OCI-LY7 (cell line): ENCODE measurements around the gene TRANK1. TPM values are rescaled to one million over a fixed set of nuclear protein-coding genes. Genes with fewer than 3 reads are reported as not detected.
"Not testable (repeated sequence)": the region's sequence is repeated elsewhere in the genome, so short reads cannot be mapped to it uniquely, and the experiment has no call there.

ENCODE experiments used
- BruUV-seq: library from RNA; stranded (reverse); fragments of 400-500 nt; replicated peaks from 2 replicates; lab custom pipeline; 2021; lab: Mats Ljungman, UMichigan
- CTCF ChIA-PET: fragments of 300-600 bp; sonication (Branson Sonifier 250); formaldehyde crosslinking; loops from one replicate; lab custom pipeline; 2022; ENCODE audit warnings: antibody characterized with exemption; ENCODE audit not compliant: unreplicated experiment; lab: Charles Lee
- POLR2A ChIA-PET: fragments of 300-600 bp; sonication (Branson Sonifier 250); formaldehyde crosslinking; loops from one replicate; lab custom pipeline; 2022; ENCODE audit warnings: antibody characterized with exemption; lab: Charles Lee
- DNase-seq: peaks from one replicate; pipeline ENCODE4 v3.0.0-alpha.2; 2015; ENCODE audit warnings: low spot score
- H2AFZ ChIP-seq: fragments of 200-600 bp; sonication (generic), shearing (Covaris generic); 2 replicates; pipeline ENCODE4 v1.6.1; 2014; ENCODE audit warnings: mild to moderate bottlenecking, antibody characterized with exemption, low read length, moderate library complexity
- H3K27ac ChIP-seq: fragments of 200-600 bp; sonication (generic); 2 replicates; pipeline ENCODE4 v1.5.1; 2014; ENCODE audit warnings: mixed run types, low read depth, mild to moderate bottlenecking, moderate library complexity, low read length, inconsistent platforms; ENCODE audit not compliant: poor library complexity, severe bottlenecking
- H3K36me3 ChIP-seq: fragments of 200-600 bp; sonication (generic); 2 replicates; pipeline ENCODE4 v1.6.1; 2014; ENCODE audit warnings: mild to moderate bottlenecking, antibody characterized with exemption, low read length, moderate library complexity, mixed read lengths; ENCODE audit not compliant: insufficient read depth
- H3K4me1 ChIP-seq: fragments of 200-600 bp; sonication (generic); 2 replicates; pipeline ENCODE4 v1.5.1; 2014; ENCODE audit warnings: mild to moderate bottlenecking, low read length; ENCODE audit not compliant: insufficient read depth, poor library complexity, severe bottlenecking
- H3K4me2 ChIP-seq: fragments of 200-600 bp; sonication (generic); 2 replicates; pipeline ENCODE4 v1.6.1; 2014; ENCODE audit warnings: mild to moderate bottlenecking, low read length
- H3K4me3 ChIP-seq: fragments of 200-600 bp; sonication (generic); 2 replicates; pipeline ENCODE4 v1.5.1; 2014; ENCODE audit warnings: mild to moderate bottlenecking, low read depth, low read length; ENCODE audit not compliant: poor library complexity, severe bottlenecking
- H3K79me2 ChIP-seq: fragments of 200-600 bp; sonication (generic); 2 replicates; pipeline ENCODE4 v1.6.1; 2016; ENCODE audit warnings: low read depth, mild to moderate bottlenecking, low read length, moderate library complexity, mixed read lengths; ENCODE audit not compliant: insufficient read depth
- H3K9me2 ChIP-seq: fragments of 200-600 bp; sonication (generic); 2 replicates; pipeline ENCODE4 v1.6.1; 2016; ENCODE audit warnings: mild to moderate bottlenecking, low read length, mixed read lengths; ENCODE audit not compliant: insufficient read depth
- H3K9me3 ChIP-seq: fragments of 200-600 bp; sonication (generic); 2 replicates; pipeline ENCODE4 v1.6.1; 2014; ENCODE audit warnings: mild to moderate bottlenecking, mixed run types, low read length, mixed read lengths
- H4K20me1 ChIP-seq: fragments of 200-600 bp; sonication (generic); 2 replicates; pipeline ENCODE4 v1.6.1; 2014; ENCODE audit warnings: mild to moderate bottlenecking, antibody characterized with exemption, low read length, moderate library complexity, mixed read lengths; ENCODE audit not compliant: insufficient read depth
- CTCF ChIP-seq: fragments of 200-600 bp; sonication (generic); conservative IDR thresholded peaks from 2 replicates; pipeline ENCODE4 v1.5.1; 2014; ENCODE audit warnings: mild to moderate bottlenecking, antibody characterized with exemption, low read length, moderate library complexity, mixed read lengths
- EZH2phosphoT487 ChIP-seq: fragments of 200-600 bp; sonication (generic); IDR thresholded peaks from 2 replicates; pipeline ENCODE4 v1.6.1; 2018; ENCODE audit warnings: low read depth, borderline replicate concordance, mild to moderate bottlenecking, mixed run types, antibody characterized with exemption, low read length, moderate library complexity, mixed read lengths
- intact Hi-C: fragments of 100-400 bp; cut with micrococcal nuclease; formaldehyde crosslinking; loops from one replicate; pipeline ENCODE4 v1.10.0; 2022; ENCODE audit not compliant: unreplicated experiment
- total RNA-seq, 2 experiments: library from RNA; depleted of rRNA in 1 of 2; stranded (reverse); fragments of >200 nt in 1 of 2; shearing (Covaris generic) in 1 of 2; gene quantifications; 2 replicates each; pipeline ENCODE4 v1.2.3, GENCODE V29; 2014 to 2022

The TRANK1 gene
- total RNA-seq, 2 experiments from 2014 or later, result 34.9 to 57.1 TPM

- no peaks in the 10 kb centered on the region for H3K9me3 ChIP-seq
- H3K4me3 ChIP-seq, result no peak overlapping the region
- H3K27ac ChIP-seq, result peak overlapping the region; percentile 46
- TF ChIP-seq CTCF (no peak), EZH2phosphoT487 (no peak)
- intact Hi-C loops, result no loop called here
- H2AFZ ChIP-seq, result no peak overlapping the region
- peak overlapping the region; percentile 36; the same call in 1 of the 2 replicates for H3K4me2 ChIP-seq
- peaks cover 47% of the 10 kb centered on the region for H3K36me3 ChIP-seq
- BruUV-seq, result no TSS peak
- H4K20me1 ChIP-seq, result no peaks in the 10 kb centered on the region
- ChIA-PET POLR2A (interaction anchor here (0.9 to 7.2 kb wide), 7 partner anchors 8 to 59 kb away, joined by 3 to 55 read pairs (median 7); no protein-coding TSS in a partner anchor), CTCF (interaction anchor here (0.6 to 1.5 kb wide), 4 partner anchors 11 to 53 kb away, joined by 3 to 10 read pairs (median 4); partner anchors contain the start of gene TRANK1)
- H3K79me2 ChIP-seq, result peaks cover 40% of the 10 kb centered on the region; the same call in 1 of the 2 replicates
- DNase-seq, result no peak
- no peaks in the 10 kb centered on the region for H3K9me2 ChIP-seq
- H3K4me1 ChIP-seq, result peaks cover 79% of the 10 kb centered on the region
These were observed 39.3 kb downstream of the TRANK1 start for GRCh38 chr3:36905545-36905944.

GRCh38 chr3:36904641-36905040 is 40.2 kb downstream of the TRANK1 start:
- Histone ChIP-seq H3K4me3 (no peak overlapping the region), H3K4me1 (peaks cover 74% of the 10 kb centered on the region), H3K4me2 (no peak overlapping the region), H3K9me3 (peaks cover 5% of the 10 kb centered on the region; the same call in 1 of the 2 replicates), H3K36me3 (peaks cover 50% of the 10 kb centered on the region), H2AFZ (no peak overlapping the region), H3K27ac (no peak overlapping the region), H3K9me2 (no peaks in the 10 kb centered on the region), H4K20me1 (no peaks in the 10 kb centered on the region), H3K79me2 (peaks cover 31% of the 10 kb centered on the region; the same call in 1 of the 2 replicates)
- TF ChIP-seq CTCF (peak; percentile 62), EZH2phosphoT487 (no peak)
- ChIA-PET POLR2A (interaction anchor here (0.9 to 7.2 kb wide), 5 partner anchors 11 to 28 kb away, joined by 3 to 55 read pairs (median 7); no protein-coding TSS in a partner anchor), CTCF (interaction anchor here (0.6 to 1.5 kb wide), 3 partner anchors 12 to 162 kb away, joined by 3 to 10 read pairs (median 3); no protein-coding TSS in a partner anchor)
- intact Hi-C loops, result loop anchor here (1.0 kb wide), 1 partner anchor 54 kb away; no protein-coding TSS in a partner anchor
- DNase-seq, result no peak
- BruUV-seq, result no TSS peak

- not testable (repeated sequence) for BruUV-seq, H3K9me3 ChIP-seq, H3K4me2 ChIP-seq, H2AFZ ChIP-seq, H4K20me1 ChIP-seq, H3K9me2 ChIP-seq, DNase-seq, H3K4me3 ChIP-seq, H3K27ac ChIP-seq
- ChIA-PET CTCF (interaction anchor here (0.6 to 1.5 kb wide), 2 partner anchors 54 to 162 kb away, joined by 3 to 10 read pairs; no protein-coding TSS in a partner anchor), POLR2A (interaction anchor here (0.9 to 7.2 kb wide), 4 partner anchors 10 to 28 kb away, joined by 3 to 55 read pairs (median 5); no protein-coding TSS in a partner anchor)
- Histone ChIP-seq H3K4me1 (peaks cover 68% of the 10 kb centered on the region), H3K36me3 (peaks cover 56% of the 10 kb centered on the region), H3K79me2 (peaks cover 25% of the 10 kb centered on the region; the same call in 1 of the 2 replicates)
- intact Hi-C loops, result loop anchor here (1.0 kb wide), 1 partner anchor 54 kb away; no protein-coding TSS in a partner anchor
These were observed 40.8 kb downstream of the TRANK1 start for GRCh38 chr3:36904065-36904464.
